HG03060 (cell line): ENCODE measurements around the gene JPH2.
"Not testable (repeated sequence)": the region's sequence is repeated elsewhere in the genome, so short reads cannot be mapped to it uniquely, and the experiment has no call there.

Experiments used
- ATAC-seq: cut with Tn5 transposase; IDR thresholded peaks from one replicate; pipeline ENCODE4 v1.9.1; 2021; ENCODE audit warnings: low read depth, moderate number of reproducible peaks; ENCODE audit not compliant: unreplicated experiment

JPH2 gene

GRCh38 chr20:44187054-44187771, at the start of gene JPH2:
Gene JPH2, minus strand, starts transcription at chr20:44187188. Its CDS starts 483 bp downstream, at chr20:44186705.
- no peak for ATAC-seq

GRCh38 chr20:44235702-44236101, 48.7 kb upstream of the JPH2 start:
- no peak for ATAC-seq

GRCh38 chr20:44234566-44235317, 47.8 kb upstream of the JPH2 start:
- no peak for ATAC-seq

- ATAC-seq = no peak
These were observed 46.5 kb upstream of the JPH2 start for GRCh38 chr20:44233436-44234016.

- not testable (repeated sequence) for ATAC-seq
These were observed 45.5 kb upstream of the JPH2 start for GRCh38 chr20:44232469-44232856.

- ATAC-seq = no peak
These were observed 44.9 kb upstream of the JPH2 start for GRCh38 chr20:44231713-44232468.

- ATAC-seq = no peak
These were observed 44.2 kb upstream of the JPH2 start for GRCh38 chr20:44231193-44231592.

DNA sequence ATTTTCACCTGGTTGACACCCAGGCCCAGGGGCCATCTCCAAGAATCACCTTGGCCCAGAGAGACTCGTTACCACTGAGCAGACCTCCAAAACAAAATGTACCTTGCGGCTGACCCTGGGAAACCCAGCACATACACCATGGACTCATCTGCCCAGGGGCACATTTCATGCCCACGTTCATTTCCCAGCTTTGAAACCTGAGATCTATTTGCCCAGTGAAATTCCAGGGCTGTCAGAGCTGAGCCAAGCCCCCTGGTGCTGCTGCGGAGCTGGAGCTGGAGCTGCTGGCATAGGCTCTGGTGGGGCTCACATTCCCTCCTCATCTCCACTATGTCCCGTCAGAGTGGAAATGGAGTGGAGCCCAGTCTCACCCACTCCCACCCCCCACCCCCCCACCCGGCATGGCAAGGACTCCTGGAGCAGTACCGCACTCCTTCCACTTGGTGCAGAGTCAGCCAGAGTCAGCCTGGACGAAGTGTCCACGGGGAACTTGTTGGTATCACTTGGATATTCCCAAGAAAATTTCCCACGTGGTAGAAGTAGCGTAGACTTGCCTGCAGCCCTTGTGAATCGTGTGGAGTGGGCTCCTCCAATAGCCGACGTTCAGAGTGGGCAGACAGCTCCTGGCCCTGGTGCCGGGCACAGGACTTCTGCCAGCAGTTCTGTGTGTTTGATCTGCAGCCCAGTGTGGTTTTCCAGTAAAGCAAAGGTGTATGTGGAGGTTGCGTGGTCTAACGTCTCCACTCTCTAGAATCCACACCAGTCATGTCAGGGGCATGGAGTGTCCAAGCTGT, 41.7 kb upstream of the JPH2 start:
- no peak for ATAC-seq

DNA sequence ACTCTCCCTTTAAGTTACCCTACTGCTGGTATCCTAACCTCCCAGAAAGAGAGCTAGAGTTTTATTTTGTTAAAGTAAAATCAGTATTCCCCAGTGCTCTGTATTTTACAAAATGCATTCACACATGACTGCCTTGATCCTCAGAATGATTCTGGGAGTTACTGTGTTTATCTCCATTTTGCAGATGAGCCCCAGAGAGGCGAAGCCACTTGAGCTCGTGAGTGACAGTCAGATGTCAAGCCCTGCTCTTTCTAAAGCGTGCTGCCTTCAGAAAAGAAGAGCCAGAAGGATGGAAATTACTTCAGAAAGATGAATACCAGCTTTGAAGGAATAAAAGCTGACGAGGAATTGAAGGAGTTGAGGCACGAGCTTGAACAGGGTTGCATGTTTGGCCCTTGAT, 37.6 kb upstream of the JPH2 start:
- ATAC-seq = no peak

GRCh38 chr20:44223721-44224120, 36.7 kb upstream of the JPH2 start:
- no peak for ATAC-seq

DNA sequence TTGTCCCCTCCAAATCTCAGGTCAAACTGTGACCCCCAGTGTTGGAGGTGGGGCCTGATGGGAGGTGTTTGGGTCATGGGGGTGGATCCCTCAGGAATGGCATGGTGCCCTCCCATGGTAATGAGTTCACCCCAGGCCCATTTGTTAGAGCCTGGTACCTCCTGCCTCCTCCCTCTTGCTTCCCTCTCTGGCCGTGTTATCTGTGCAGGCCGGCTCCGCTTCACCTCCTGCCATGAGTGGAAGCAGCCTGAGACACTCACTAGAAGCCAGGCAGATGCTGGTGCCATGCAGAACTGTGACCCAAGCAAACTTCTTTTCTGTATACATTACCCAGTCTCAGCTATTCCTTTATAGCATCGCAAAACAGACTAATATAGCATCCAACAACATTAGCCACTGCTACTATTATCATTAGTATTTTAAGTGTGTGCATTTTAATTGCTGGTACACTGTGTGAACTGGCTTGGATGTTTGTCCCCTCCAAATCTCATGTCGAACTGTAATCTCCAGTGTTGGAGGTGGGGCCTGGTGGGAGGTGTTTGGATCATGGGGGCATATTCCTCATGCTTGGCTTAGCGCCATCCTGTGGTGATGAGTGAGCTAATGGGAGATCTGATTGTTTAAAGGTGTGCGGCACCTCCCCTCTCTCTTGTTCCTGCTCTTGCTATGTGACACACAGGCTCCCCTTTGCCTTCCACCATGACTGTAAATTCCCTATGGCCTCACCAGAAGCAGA, 35.8 kb upstream of the JPH2 start:
- ATAC-seq = no peak

DNA sequence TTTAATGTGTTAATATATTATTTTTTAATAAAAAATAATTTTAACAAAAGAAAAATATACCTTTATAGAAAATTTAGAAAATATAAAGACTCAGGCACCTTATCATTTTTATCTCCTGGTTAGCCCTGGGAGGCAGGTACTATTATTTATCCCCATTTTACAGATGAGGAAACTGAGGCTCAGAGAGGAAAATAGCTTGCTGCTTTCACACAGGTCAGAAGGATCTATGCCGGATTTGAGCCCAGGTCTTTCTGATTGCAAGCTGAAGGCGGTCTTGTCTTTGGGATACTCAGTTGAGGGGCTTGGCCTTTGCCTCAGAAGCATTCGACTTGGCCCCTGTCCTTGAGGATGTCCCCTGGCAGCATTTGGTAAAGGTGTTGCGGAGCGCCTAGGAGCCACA, 35.0 kb upstream of the JPH2 start:
- ATAC-seq = no peak

DNA sequence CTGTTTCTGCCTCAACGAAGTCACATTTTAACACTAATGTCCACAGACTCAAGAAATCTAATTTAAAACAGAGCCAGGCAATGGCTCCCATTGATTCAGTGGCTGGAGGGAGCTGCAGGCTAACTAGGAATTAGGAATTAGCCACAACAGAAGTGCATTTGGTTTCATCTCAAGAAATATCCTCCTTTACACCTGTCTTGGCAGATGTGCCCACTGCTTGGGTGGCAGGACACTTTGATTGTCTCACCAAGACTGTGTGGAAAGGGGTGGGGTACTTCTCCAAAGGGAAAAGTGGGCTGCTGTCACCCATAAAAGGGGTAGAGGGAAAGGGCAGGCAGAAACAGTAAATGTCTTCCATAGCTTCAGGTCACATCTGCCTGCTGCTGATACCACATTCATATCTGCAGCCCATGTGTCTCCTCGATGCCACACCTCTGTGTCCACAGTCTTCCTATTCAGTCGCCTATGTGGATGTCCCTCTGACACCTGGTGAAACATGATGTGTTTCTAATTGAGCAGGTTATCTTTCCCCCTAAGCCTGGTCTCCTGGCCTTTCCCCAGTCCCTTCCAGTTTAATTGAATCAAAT, 34.5 kb upstream of the JPH2 start:
- ATAC-seq = no peak

DNA sequence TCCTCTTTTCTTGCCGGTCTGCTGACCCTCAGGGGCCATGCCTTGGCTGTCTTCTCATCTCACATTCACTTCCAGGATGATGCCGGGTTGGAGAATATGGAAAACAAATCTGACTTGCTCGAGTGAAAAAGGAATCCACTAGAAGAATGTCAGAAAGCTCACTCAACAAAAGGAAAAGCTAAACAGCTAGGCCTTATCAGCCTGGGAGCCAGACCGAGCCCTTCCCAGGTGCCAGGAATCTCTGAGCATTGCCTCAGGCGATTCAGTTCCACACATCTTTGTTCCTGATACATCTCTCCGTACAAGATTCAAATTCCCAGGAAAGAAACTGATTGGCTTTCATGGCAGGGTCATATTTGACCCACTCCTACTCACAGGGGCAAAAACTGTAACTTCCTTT, 32.8 kb upstream of the JPH2 start:
- ATAC-seq = no peak

GRCh38 chr20:44219170-44219730, 32.3 kb upstream of the JPH2 start:
- no peak for ATAC-seq

GRCh38 chr20:44218446-44218845, 31.5 kb upstream of the JPH2 start:
- no peak for ATAC-seq

DNA sequence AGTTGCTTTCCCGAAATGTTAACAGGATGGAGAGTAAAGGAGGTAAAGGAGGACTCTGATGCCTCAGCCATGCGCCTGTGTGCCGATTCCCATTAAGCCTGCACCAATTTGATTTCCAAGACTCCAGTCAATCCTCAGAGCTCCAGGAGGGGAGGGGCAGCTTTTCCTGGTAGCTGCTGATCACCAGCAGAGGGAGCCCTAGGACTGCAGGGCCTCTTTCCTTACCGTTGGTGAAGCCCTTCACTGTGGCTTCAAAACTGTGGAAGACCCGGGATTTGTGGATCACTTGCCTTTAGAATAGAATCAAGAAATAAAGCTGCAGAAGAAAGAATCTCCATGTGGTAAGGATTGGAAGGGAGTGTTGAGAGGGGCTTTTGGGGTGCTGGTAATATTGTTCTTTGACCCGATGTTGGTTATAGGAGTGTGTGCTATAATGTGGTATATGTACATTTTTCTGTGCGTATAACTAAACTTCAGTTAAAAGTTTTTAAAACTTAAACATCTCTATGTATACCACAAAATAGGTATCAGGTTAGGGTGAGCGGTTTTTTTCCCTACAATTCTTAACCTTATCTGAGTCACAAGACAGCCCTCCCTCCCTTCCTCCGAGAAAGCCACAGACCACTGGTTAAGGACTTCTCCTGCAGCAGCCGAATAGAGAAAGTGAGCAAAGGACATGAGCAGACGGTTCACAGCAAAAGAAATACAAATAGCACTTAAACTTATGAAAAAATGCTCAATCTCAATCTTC, 30.5 kb upstream of the JPH2 start:
- ATAC-seq = no peak

DNA sequence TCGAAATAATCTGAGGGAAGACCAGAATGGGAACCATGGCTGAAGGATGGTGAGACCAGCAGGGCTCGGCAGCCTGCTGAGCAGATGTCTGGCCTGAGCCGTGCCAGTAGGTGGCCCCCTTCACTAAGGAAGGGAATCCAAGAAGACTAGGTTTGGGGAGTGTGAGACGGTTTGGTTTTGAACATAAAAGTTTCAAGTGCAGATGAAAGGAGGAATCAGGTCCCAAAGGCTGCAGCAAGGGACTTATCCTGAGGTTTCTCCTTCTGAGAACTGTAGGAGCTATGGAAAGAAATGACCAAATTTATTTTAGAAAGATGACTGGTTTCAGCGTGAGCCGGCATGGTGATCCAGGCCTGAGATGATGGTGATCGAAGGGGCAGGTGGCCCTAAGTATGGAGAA, 28.1 kb upstream of the JPH2 start:
- ATAC-seq = no peak
